ENCODE measurements around the gene LRRC61.

Gene LRRC61

GRCh38 chr7:150346922-150347321 is 23.8 kb downstream of the LRRC61 start:
- in situ Hi-C loops (cut with HindIII; ENCODE audit: low sequenced_read_pairs): no loop called here

- in situ Hi-C loops (cut with HindIII; ENCODE audit: low sequenced_read_pairs): no loop called here
Observed at GRCh38 chr7:150351587-150352194, 28.5 kb downstream of the LRRC61 start.

GRCh38 chr7:150355666-150356059 is 32.5 kb downstream of the LRRC61 start:
- in situ Hi-C loops (cut with HindIII; ENCODE audit: low sequenced_read_pairs): no loop called here

- in situ Hi-C loops (cut with HindIII; ENCODE audit: low sequenced_read_pairs): no loop called here
Observed at GRCh38 chr7:150356265-150356897, 33.2 kb downstream of the LRRC61 start.

GRCh38 chr7:150357270-150357669 is 34.1 kb downstream of the LRRC61 start:
- in situ Hi-C loops (cut with HindIII; ENCODE audit: low sequenced_read_pairs): no loop called here

- in situ Hi-C loops (cut with HindIII; ENCODE audit: low sequenced_read_pairs): no loop called here
Observed at GRCh38 chr7:150357771-150358427, 34.7 kb downstream of the LRRC61 start.

- in situ Hi-C loops (cut with HindIII; ENCODE audit: low sequenced_read_pairs): no loop called here
Observed at GRCh38 chr7:150358433-150358832, 35.3 kb downstream of the LRRC61 start.

- in situ Hi-C loops (cut with HindIII; ENCODE audit: low sequenced_read_pairs): no loop called here
Observed at GRCh38 chr7:150358988-150359621, 36.0 kb downstream of the LRRC61 start.

- in situ Hi-C loops (cut with HindIII; ENCODE audit: low sequenced_read_pairs): no loop called here
Observed at GRCh38 chr7:150359622-150360362, 36.6 kb downstream of the LRRC61 start.

- in situ Hi-C loops (cut with HindIII; ENCODE audit: low sequenced_read_pairs): no loop called here
Observed at GRCh38 chr7:150360363-150361058, 37.4 kb downstream of the LRRC61 start.

GRCh38 chr7:150361402-150361801 is 38.2 kb downstream of the LRRC61 start:
- in situ Hi-C loops (cut with HindIII; ENCODE audit: low sequenced_read_pairs): no loop called here

GRCh38 chr7:150361807-150362621 is 38.9 kb downstream of the LRRC61 start:
- in situ Hi-C loops (cut with HindIII; ENCODE audit: low sequenced_read_pairs): no loop called here

- in situ Hi-C loops (cut with HindIII; ENCODE audit: low sequenced_read_pairs): no loop called here
Observed at GRCh38 chr7:150363370-150363769, 40.2 kb downstream of the LRRC61 start.

GRCh38 chr7:150363872-150364271 is 40.7 kb downstream of the LRRC61 start:
- in situ Hi-C loops (cut with HindIII; ENCODE audit: low sequenced_read_pairs): no loop called here

GRCh38 chr7:150365194-150365593 is 42.0 kb downstream of the LRRC61 start:
- in situ Hi-C loops (cut with HindIII; ENCODE audit: low sequenced_read_pairs): no loop called here

- in situ Hi-C loops (cut with HindIII; ENCODE audit: low sequenced_read_pairs): no loop called here
Observed at GRCh38 chr7:150365673-150366398, 42.7 kb downstream of the LRRC61 start.

- in situ Hi-C loops (cut with HindIII; ENCODE audit: low sequenced_read_pairs): no loop called here
Observed at GRCh38 chr7:150367677-150368095, 44.5 kb downstream of the LRRC61 start.

GRCh38 chr7:150368096-150368883 is 45.1 kb downstream of the LRRC61 start, which contains the start of gene REPIN1:
Gene REPIN1 (plus strand): TSS chr7:150368822. CDS start chr7:150369712, 890 bp downstream.
- in situ Hi-C loops (cut with HindIII; ENCODE audit: low sequenced_read_pairs): no loop called here
